Measurements from ENCODE around the gene MSH5. TPM values are rescaled to one million over a fixed set of nuclear protein-coding genes. Genes with fewer than 3 reads are reported as not detected.
"Not testable (repeated sequence)": the region's sequence is repeated elsewhere in the genome, so short reads cannot be mapped to it uniquely, and the experiment has no call there.

Gene MSH5
- polyA plus RNA-seq, 1 donor (not counting 4 experiments of a cell fraction or from before 2014, with no cell fraction given) = 14.8 TPM

GRCh38 chr6:31792090-31792374 lies 52.2 kb downstream of the MSH5 start:
- no peak overlapping the region for H3K27ac ChIP-seq (ENCODE audit: control insufficient read depth, insufficient read depth, low read length)
- dilution Hi-C loops (cut with MboI; ENCODE audit: extremely low pct_ligation_motif_present, low sequenced_read_pairs) = no loop called here
- FAIRE-seq = no peak
- H3K4me3 ChIP-seq (ENCODE audit: control insufficient read depth in 2 of 3, extremely low read depth in 1 of 3, insufficient read depth in 2 of 3, low read depth in 1 of 3, low read length in 3 of 3) = no peak overlapping the region
- no peak overlapping the region for H3K9ac ChIP-seq (ENCODE audit: control insufficient read depth, extremely low read depth, insufficient read depth, low read length)
- no peak overlapping the region for H2AFZ ChIP-seq (ENCODE audit: control insufficient read depth, low read length)
- TF ChIP-seq CTCF (optimal IDR thresholded peaks at IDR 0.05 in 1 of 3, IDR thresholded peaks at IDR 0.05 in 1 of 3, conservative IDR thresholded peaks at IDR 0.05 in 1 of 3; ENCODE audit: extremely low read depth in 1 of 3, insufficient read depth in 2 of 3, low read length in 3 of 3) = no peak
- H3K36me3 ChIP-seq (ENCODE audit: control insufficient read depth in 2 of 2, extremely low read depth in 1 of 2, insufficient read depth in 2 of 2, low read length in 2 of 2) = peaks cover 10 to 28% of the 10 kb centered on the region in 2 experiments
- DNase-seq (ENCODE audit: low read depth, low spot score) = no peak
- H3K4me1 ChIP-seq (ENCODE audit: control insufficient read depth, extremely low read depth, insufficient read depth, low read length) = peaks cover 28% of the 10 kb centered on the region
- no peaks in the 10 kb centered on the region for H3K9me3 ChIP-seq (ENCODE audit: control insufficient read depth, low read depth, low read length)
- H3K79me2 ChIP-seq (ENCODE audit: control insufficient read depth, insufficient read depth, low read length) = peaks cover 38% of the 10 kb centered on the region
- H3K27me3 ChIP-seq (ENCODE audit: control insufficient read depth, extremely low read depth, insufficient read depth, low read length) = no peaks in the 10 kb centered on the region
- H3K9me1 ChIP-seq (ENCODE audit: control insufficient read depth, extremely low read depth, insufficient read depth, low read length) = no peaks in the 10 kb centered on the region
- H3K4me2 ChIP-seq (ENCODE audit: control insufficient read depth, extremely low read depth, insufficient read depth, low read depth, low read length) = no peak overlapping the region
- no peaks in the 10 kb centered on the region for H4K20me1 ChIP-seq (ENCODE audit: control insufficient read depth, extremely low read depth, insufficient read depth, low read length)

- peak; percentile 65 for FAIRE-seq
- Histone ChIP-seq H3K4me2 (ENCODE audit: control insufficient read depth, extremely low read depth, insufficient read depth, low read depth, low read length) (peak overlapping the region; percentile 66), H3K27ac (ENCODE audit: control insufficient read depth, insufficient read depth, low read length) (peak overlapping the region; percentile 65), H3K4me1 (ENCODE audit: control insufficient read depth, extremely low read depth, insufficient read depth, low read length) (peaks cover 32% of the 10 kb centered on the region), H3K9ac (ENCODE audit: control insufficient read depth, extremely low read depth, insufficient read depth, low read length) (peak overlapping the region; percentile 50), H4K20me1 (ENCODE audit: control insufficient read depth, extremely low read depth, insufficient read depth, low read length) (no peaks in the 10 kb centered on the region), H3K27me3 (ENCODE audit: control insufficient read depth, extremely low read depth, insufficient read depth, low read length) (no peaks in the 10 kb centered on the region), H3K9me1 (ENCODE audit: control insufficient read depth, extremely low read depth, insufficient read depth, low read length) (no peaks in the 10 kb centered on the region), H3K9me3 (ENCODE audit: control insufficient read depth, low read depth, low read length) (no peaks in the 10 kb centered on the region), H3K36me3 (ENCODE audit: control insufficient read depth in 2 of 2, extremely low read depth in 1 of 2, insufficient read depth in 2 of 2, low read length in 2 of 2) (peaks cover 10 to 29% of the 10 kb centered on the region in 2 experiments), H3K4me3 (ENCODE audit: control insufficient read depth in 2 of 3, extremely low read depth in 1 of 3, insufficient read depth in 2 of 3, low read depth in 1 of 3, low read length in 3 of 3) (peak overlapping the region; percentile 18 to 39 (median 21)), H3K79me2 (ENCODE audit: control insufficient read depth, insufficient read depth, low read length) (peaks cover 38% of the 10 kb centered on the region), H2AFZ (ENCODE audit: control insufficient read depth, low read length) (no peak overlapping the region)
- DNase-seq (ENCODE audit: low read depth, low spot score) = peak; percentile 61
- TF ChIP-seq EZH2 (IDR thresholded peaks at IDR 0.05; ENCODE audit: low read length) = no peak
- no peak for TF ChIP-seq CTCF (optimal IDR thresholded peaks at IDR 0.05 in 1 of 3, IDR thresholded peaks at IDR 0.05 in 1 of 3, conservative IDR thresholded peaks at IDR 0.05 in 1 of 3; ENCODE audit: extremely low read depth in 1 of 3, insufficient read depth in 2 of 3, low read length in 3 of 3)
- dilution Hi-C loops (cut with MboI; ENCODE audit: extremely low pct_ligation_motif_present, low sequenced_read_pairs) = no loop called here
Measured at GRCh38 chr6:31792761-31793171, 53.0 kb downstream of the MSH5 start.

GRCh38 chr6:31793927-31794245 lies 54.1 kb downstream of the MSH5 start:
- DNase-seq (ENCODE audit: low read depth, low spot score); H3K9me3 ChIP-seq (ENCODE audit: control insufficient read depth, low read depth, low read length); H4K20me1 ChIP-seq (ENCODE audit: control insufficient read depth, extremely low read depth, insufficient read depth, low read length); H2AFZ ChIP-seq (ENCODE audit: control insufficient read depth, low read length); dilution Hi-C loops (cut with MboI; ENCODE audit: extremely low pct_ligation_motif_present, low sequenced_read_pairs); FAIRE-seq; H3K9me1 ChIP-seq (ENCODE audit: control insufficient read depth, extremely low read depth, insufficient read depth, low read length); H3K27me3 ChIP-seq (ENCODE audit: control insufficient read depth, extremely low read depth, insufficient read depth, low read length): not testable (repeated sequence)
- peaks cover 38% of the 10 kb centered on the region for H3K79me2 ChIP-seq (ENCODE audit: control insufficient read depth, insufficient read depth, low read length)
- H3K9ac ChIP-seq (ENCODE audit: control insufficient read depth, extremely low read depth, insufficient read depth, low read length) = peak overlapping the region; percentile 98
- peak overlapping the region; percentile 91 for H3K27ac ChIP-seq (ENCODE audit: control insufficient read depth, insufficient read depth, low read length)
- H3K4me1 ChIP-seq (ENCODE audit: control insufficient read depth, extremely low read depth, insufficient read depth, low read length) = peaks cover 32% of the 10 kb centered on the region
- H3K4me2 ChIP-seq (ENCODE audit: control insufficient read depth, extremely low read depth, insufficient read depth, low read depth, low read length) = peak overlapping the region; percentile 72
- peak overlapping the region; percentile 78 to 90 (median 80) for H3K4me3 ChIP-seq (ENCODE audit: control insufficient read depth in 2 of 3, extremely low read depth in 1 of 3, insufficient read depth in 2 of 3, low read depth in 1 of 3, low read length in 3 of 3)
- peaks cover 10 to 29% of the 10 kb centered on the region in 2 experiments for H3K36me3 ChIP-seq (ENCODE audit: control insufficient read depth in 2 of 2, extremely low read depth in 1 of 2, insufficient read depth in 2 of 2, low read length in 2 of 2)

Data from keratinocyte (primary cell).